Spleen (tissue), 7 donors: ENCODE data around the gene TMEM178B.

ENCODE experiments used
- CTCF ChIP-seq, 11 experiments: fragments of 200-600 bp in 7 of 11; fragments of 450-650 bp in 4 of 11; sonication (generic) in 4 of 11; IDR thresholded peaks in 8 of 11; conservative IDR thresholded peaks in 3 of 11; 1 replicate in 7 of 11; 2 replicates in 4 of 11; pipeline versions ENCODE4 v1.4.0 to v1.8.0; 2016 to 2021; ENCODE audit warnings: antibody characterized with exemption in 11 of 11, inconsistent platforms in 4 of 11, mild to moderate bottlenecking in 1 of 11
- POLR2A ChIP-seq, 3 donors: fragments of 450-650 bp; IDR thresholded peaks; one replicate each; pipeline ENCODE4 v1.5.1; 2017; ENCODE audit warnings: antibody characterized with exemption in 3 of 3, mild to moderate bottlenecking in 1 of 3
- donor health status: DM: no; HTN: no; CAD: no; lungs with moderate emphysema.
- donor health status: DM: no; HTN: no; CAD: no.
- donor health status: DM: no; HTN: no; CAD: no.

GRCh38 chr7:141366091-141366621, 292.3 kb downstream of the TMEM178B start:
- TF ChIP-seq CTCF (IDR thresholded peaks at IDR 0.05 in 8 of 11, conservative IDR thresholded peaks at IDR 0.05 in 3 of 11) (no peak), POLR2A (IDR thresholded peaks at IDR 0.05) (no peak)
